ENCODE measurements around the gene GNL1. TPM values are rescaled to one million over a fixed set of nuclear protein-coding genes. Genes with fewer than 3 reads are reported as not detected.

Gene GNL1
- total RNA-seq, 1 experiment from 2014 or later: 94.1 TPM

GRCh38 chr6:30590509-30590908, 34.2 kb upstream of the GNL1 start:
- Mint-ChIP-seq H3K27me3 (ENCODE audit: insufficient read depth, unreplicated experiment) (no peaks in the 10 kb centered on the region), H3K36me3 (ENCODE audit: insufficient read depth, unreplicated experiment) (peaks cover 96% of the 10 kb centered on the region), H3K4me1 (ENCODE audit: low read depth, unreplicated experiment) (peaks cover 6% of the 10 kb centered on the region), H3K4me3 (ENCODE audit: unreplicated experiment) (no peak overlapping the region), H3K27ac (ENCODE audit: unreplicated experiment) (peak overlapping the region; percentile 31), H3K9me3 (ENCODE audit: unreplicated experiment) (no peaks in the 10 kb centered on the region)
- H3K4me3 ChIP-seq (ENCODE audit: low read depth, low read length): no peak overlapping the region
- ChIA-PET CTCF (interaction anchor here (0.7 to 1.3 kb wide), 4 partner anchors 20 to 108 kb away, joined by 3 to 4 read pairs (median 3); partner anchors contain the start of gene ABCF1), POLR2A (no interaction called here)
- no peaks in the 10 kb centered on the region for H3K27me3 ChIP-seq (replicated peaks; ENCODE audit: control insufficient read depth, insufficient read depth, low read length)
- TF ChIP-seq CTCF (IDR thresholded peaks at IDR 0.05; ENCODE audit: insufficient read depth in 1 of 2, low read depth in 1 of 2, low read length in 1 of 2, severe bottlenecking in 1 of 2, unreplicated experiment in 1 of 2): no peak
- intact Hi-C loops (cut with micrococcal nuclease; ENCODE audit: unreplicated experiment): no loop called here
- peaks cover 7% of the 10 kb centered on the region for H3K36me3 ChIP-seq (ENCODE audit: control insufficient read depth, insufficient read depth, low read length)
- DNase-seq: no peak
- H3K4me1 ChIP-seq: peaks cover 8% of the 10 kb centered on the region
- H3K9me3 ChIP-seq: no peaks in the 10 kb centered on the region
- no TSS peak for BruUV-seq (replicated peaks)

- no peak for TF ChIP-seq CTCF (IDR thresholded peaks at IDR 0.05; ENCODE audit: insufficient read depth in 1 of 2, low read depth in 1 of 2, low read length in 1 of 2, severe bottlenecking in 1 of 2, unreplicated experiment in 1 of 2)
- H3K36me3 ChIP-seq (ENCODE audit: control insufficient read depth, insufficient read depth, low read length): peaks cover 7% of the 10 kb centered on the region
- no peaks in the 10 kb centered on the region for H3K9me3 Mint-ChIP-seq (ENCODE audit: unreplicated experiment)
- no peaks in the 10 kb centered on the region for H3K9me3 ChIP-seq
- peaks cover 8% of the 10 kb centered on the region for H3K4me1 ChIP-seq
- no peaks in the 10 kb centered on the region for H3K27me3 ChIP-seq (replicated peaks; ENCODE audit: control insufficient read depth, insufficient read depth, low read length)
- POLR2A ChIA-PET: no interaction called here
- H3K4me1 Mint-ChIP-seq (ENCODE audit: low read depth, unreplicated experiment): peaks cover 6% of the 10 kb centered on the region
- no peak for DNase-seq
- H3K27ac Mint-ChIP-seq (ENCODE audit: unreplicated experiment): peak overlapping the region; percentile 31
- no peak overlapping the region for H3K4me3 ChIP-seq (ENCODE audit: low read depth, low read length)
- H3K4me3 Mint-ChIP-seq (ENCODE audit: unreplicated experiment): no peak overlapping the region
- peaks cover 96% of the 10 kb centered on the region for H3K36me3 Mint-ChIP-seq (ENCODE audit: insufficient read depth, unreplicated experiment)
- no TSS peak for BruUV-seq (replicated peaks)
- CTCF ChIA-PET: interaction anchor here (1.3 kb wide), 1 partner anchor 45 kb away, joined by 3 read pairs; no protein-coding TSS in a partner anchor
- intact Hi-C loops (cut with micrococcal nuclease; ENCODE audit: unreplicated experiment): no loop called here
- no peaks in the 10 kb centered on the region for H3K27me3 Mint-ChIP-seq (ENCODE audit: insufficient read depth, unreplicated experiment)
Measured at GRCh38 chr6:30589754-30590358, 33.6 kb upstream of the GNL1 start.

- TF ChIP-seq CTCF (IDR thresholded peaks at IDR 0.05; ENCODE audit: insufficient read depth in 1 of 2, low read depth in 1 of 2, low read length in 1 of 2, severe bottlenecking in 1 of 2, unreplicated experiment in 1 of 2): no peak
- no peak overlapping the region for H3K27ac Mint-ChIP-seq (ENCODE audit: unreplicated experiment)
- POLR2A ChIA-PET: no interaction called here
- H3K27me3 Mint-ChIP-seq (ENCODE audit: insufficient read depth, unreplicated experiment): no peaks in the 10 kb centered on the region
- Histone ChIP-seq H3K9me3 (no peaks in the 10 kb centered on the region), H3K4me1 (no peaks in the 10 kb centered on the region), H3K27me3 (replicated peaks; ENCODE audit: control insufficient read depth, insufficient read depth, low read length) (no peaks in the 10 kb centered on the region), H3K4me3 (ENCODE audit: low read depth, low read length) (no peak overlapping the region), H3K36me3 (ENCODE audit: control insufficient read depth, insufficient read depth, low read length) (peaks cover 4% of the 10 kb centered on the region)
- no peak overlapping the region for H3K4me3 Mint-ChIP-seq (ENCODE audit: unreplicated experiment)
- no peak for DNase-seq
- peaks cover 100% of the 10 kb centered on the region for H3K36me3 Mint-ChIP-seq (ENCODE audit: insufficient read depth, unreplicated experiment)
- BruUV-seq (replicated peaks): no TSS peak
- intact Hi-C loops (cut with micrococcal nuclease; ENCODE audit: unreplicated experiment): no loop called here
- CTCF ChIA-PET: no interaction called here
- H3K9me3 Mint-ChIP-seq (ENCODE audit: unreplicated experiment): no peaks in the 10 kb centered on the region
- H3K4me1 Mint-ChIP-seq (ENCODE audit: low read depth, unreplicated experiment): peaks cover 3% of the 10 kb centered on the region
Measured at GRCh38 chr6:30583921-30584320, 27.6 kb upstream of the GNL1 start.
